Kidney (tissue), 14 donors: ENCODE data around the gene BEST1. TPM values are rescaled to one million over a fixed set of nuclear protein-coding genes. Genes with fewer than 3 reads are reported as not detected.

Experiments
- DNase-seq, 5 donors: peaks; one replicate each; pipeline ENCODE4 v3.0.0-alpha.2; 2013 to 2020
- FAIRE-seq: peaks from 2 replicates; lab custom pipeline; 2012; peaks lifted over from hg19 to GRCh38; lab: Jason Lieb, UNC
- H3K27ac ChIP-seq, 2 donors: one replicate each; pipeline ENCODE4 v1.7.0; 2013; ENCODE audit warnings: low read depth in 2 of 2, low read length in 2 of 2, inconsistent platforms in 1 of 2
- H3K27me3 ChIP-seq: one replicate; pipeline ENCODE4 v1.7.1; 2013; ENCODE audit warnings: low read length, inconsistent platforms; ENCODE audit not compliant: control insufficient read depth, insufficient read depth
- H3K36me3 ChIP-seq, 3 donors: one replicate each; pipeline versions ENCODE4 v1.7.0 to v1.7.1; 2013; ENCODE audit warnings: low read length in 3 of 3, control low read depth in 1 of 3, inconsistent platforms in 1 of 3; ENCODE audit not compliant: insufficient read depth in 3 of 3, control insufficient read depth in 2 of 3
- H3K4me1 ChIP-seq, 3 donors: one replicate each; pipeline versions ENCODE4 v1.7.0 to v1.7.1; 2013; ENCODE audit warnings: low read length in 3 of 3, inconsistent platforms in 1 of 3, low read depth in 1 of 3; ENCODE audit not compliant: control insufficient read depth in 2 of 3, insufficient read depth in 2 of 3
- H3K4me3 ChIP-seq, 3 donors: one replicate each; pipeline versions ENCODE4 v1.7.0 to v1.8.1; 2013; ENCODE audit warnings: low read length in 3 of 3, control low read depth in 1 of 3, inconsistent platforms in 1 of 3
- H3K9ac ChIP-seq, 3 donors: one replicate each; pipeline versions ENCODE4 v1.7.0 to v1.7.1; 2013; ENCODE audit warnings: low read length in 3 of 3, control low read depth in 1 of 3, inconsistent platforms in 1 of 3
- H3K9me3 ChIP-seq, 3 donors: one replicate each; pipeline versions ENCODE4 v1.7.0 to v1.7.1; 2013; ENCODE audit warnings: low read length in 3 of 3, control low read depth in 1 of 3, inconsistent platforms in 1 of 3; ENCODE audit not compliant: control insufficient read depth in 2 of 3, insufficient read depth in 1 of 3
- CTCF ChIP-seq: IDR thresholded peaks from 3 replicates; pipeline ENCODE4 v1.5.1; 2012; ENCODE audit warnings: mild to moderate bottlenecking, moderate library complexity, borderline replicate concordance; ENCODE audit not compliant: insufficient read depth; ENCODE audit errors: extremely low read depth
- intact Hi-C: fragments of 100-400 bp; cut with DNase I; formaldehyde crosslinking; loops from one replicate; pipeline ENCODE4 v1.11.1; 2022
- polyA plus RNA-seq: library from polyadenylated mRNA; stranded (reverse); fragments of 350-450 nt; fragmentation: Illumina TruSeq; extraction: RNeasy Lipid Tissue Mini Kit (QIAGEN cat#74804); gene quantifications from one replicate; pipeline ENCODE4 v1.2.3, GENCODE V29; 2014; ENCODE audit warnings: low read depth, low replicate concordance; ENCODE audit not compliant: insufficient read depth
- total RNA-seq: library from RNA; stranded (reverse); fragmentation: NEBNext Ultra II Directional; extraction: Animal tissue kit (Norgen Biotek cat#: 25700); gene quantifications from one replicate; pipeline ENCODE4 v1.2.1, GENCODE V29; 2021
- donor health status: control.
- donor health status: control.
- donor health status: control.
- donor health status: control.
- donor health status: control.
- donor health status: DM: yes; HTN: yes; CAD: no.
- donor health status: Normal renal cell carcinoma (clear cell type).

BEST1 gene
- total and polyA plus RNA-seq, 2 donors from 2014 or later: 0.62 to 7.1 TPM

GRCh38 chr11:61905801-61906521 is 44.2 kb upstream of the BEST1 start:
- peaks cover 0 to 19% (median 18%) of the 10 kb centered on the region in 3 donors for H3K4me1 ChIP-seq
- FAIRE-seq (no peak), DNase-seq (no peak)
- H3K27ac ChIP-seq: no peak overlapping the region
- no peaks in the 10 kb centered on the region for H3K36me3 ChIP-seq
- no peak overlapping the region for H3K9ac ChIP-seq
- no peak overlapping the region for H3K4me3 ChIP-seq
- TF ChIP-seq CTCF: no peak
- intact Hi-C loops: no loop called here
- H3K27me3 ChIP-seq: no peaks in the 10 kb centered on the region
- no peaks in the 10 kb centered on the region for H3K9me3 ChIP-seq

- intact Hi-C loops: no loop called here
- no peaks in the 10 kb centered on the region for H3K36me3 ChIP-seq
- H3K27ac ChIP-seq: no peak overlapping the region
- peaks cover 0 to 19% (median 18%) of the 10 kb centered on the region in 3 donors for H3K4me1 ChIP-seq
- no peak for DNase-seq
- no peaks in the 10 kb centered on the region for H3K27me3 ChIP-seq
- no peak for TF ChIP-seq CTCF
- H3K4me3 ChIP-seq: no peak overlapping the region
- no peaks in the 10 kb centered on the region for H3K9me3 ChIP-seq
- no peak for FAIRE-seq
- no peak overlapping the region for H3K9ac ChIP-seq
Observed at GRCh38 chr11:61906522-61906909, 43.6 kb upstream of the BEST1 start.

DNA sequence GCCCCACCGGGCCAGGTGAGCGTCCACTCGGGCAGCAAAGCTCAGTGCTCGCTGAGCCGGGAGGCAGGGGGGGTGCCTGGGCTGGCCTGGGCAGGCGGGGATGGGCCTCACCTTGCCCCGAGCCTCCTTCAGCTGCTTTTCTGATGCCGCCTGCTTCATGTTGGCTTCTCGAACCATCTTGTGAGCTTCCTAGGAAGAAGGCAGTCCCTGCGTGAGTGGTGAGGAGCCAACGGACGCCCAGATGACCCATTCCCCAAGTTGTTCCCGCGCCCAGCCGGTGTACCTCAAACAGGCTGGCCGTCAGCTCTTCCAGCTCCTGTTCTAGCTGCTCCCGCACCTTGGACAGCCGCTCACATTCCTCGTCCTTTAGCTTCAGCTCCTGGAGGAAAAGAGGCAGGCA is 42.9 kb upstream of the BEST1 start:
- Histone ChIP-seq H3K27ac (no peak overlapping the region), H3K27me3 (no peaks in the 10 kb centered on the region), H3K36me3 (no peaks in the 10 kb centered on the region), H3K9me3 (no peaks in the 10 kb centered on the region), H3K4me1 (peaks cover 0 to 22% (median 18%) of the 10 kb centered on the region in 3 donors), H3K4me3 (no peak overlapping the region), H3K9ac (no peak overlapping the region)
- intact Hi-C loops: no loop called here
- TF ChIP-seq CTCF: no peak
- DNase-seq (peak in 2 of 5 donors; percentile 34 to 71), FAIRE-seq (no peak)
